ENCODE measurements around the gene GNAZ. TPM values are rescaled to one million over a fixed set of nuclear protein-coding genes. Genes with fewer than 3 reads are reported as not detected.

The GNAZ gene
- total RNA-seq, 1 experiment from 2014 or later, result 3.9 TPM

DNA sequence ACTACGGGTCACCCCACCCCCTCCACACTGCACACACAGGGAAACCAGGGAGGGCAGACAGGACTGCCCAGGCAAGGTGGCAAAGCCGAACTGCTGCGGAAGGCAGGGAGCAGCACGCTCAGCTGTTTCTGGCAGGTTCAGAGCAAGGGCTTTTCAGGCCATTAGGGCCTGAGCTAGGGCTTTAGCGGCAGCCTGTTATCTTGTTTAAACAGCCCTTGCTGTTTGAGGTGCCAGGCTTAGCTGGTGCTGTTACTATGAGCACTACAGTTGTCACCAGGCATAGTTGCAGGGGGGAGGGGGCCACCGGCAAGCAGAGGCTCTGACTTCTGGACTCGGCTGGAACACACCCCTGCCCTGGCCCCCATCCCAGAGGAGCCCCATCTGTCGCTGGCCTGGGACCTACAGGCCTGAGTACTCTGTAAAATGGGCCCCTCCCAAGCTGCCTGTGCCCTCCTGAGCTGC, 36.6 kb downstream of the GNAZ start:
- no peak for DNase-seq (ENCODE audit: low read depth, low spot score)
- in situ Hi-C loops (cut with HindIII; ENCODE audit: low pct_unique_long_range_greater_than_20kb, low sequenced_read_pairs), result no loop called here

DNA sequence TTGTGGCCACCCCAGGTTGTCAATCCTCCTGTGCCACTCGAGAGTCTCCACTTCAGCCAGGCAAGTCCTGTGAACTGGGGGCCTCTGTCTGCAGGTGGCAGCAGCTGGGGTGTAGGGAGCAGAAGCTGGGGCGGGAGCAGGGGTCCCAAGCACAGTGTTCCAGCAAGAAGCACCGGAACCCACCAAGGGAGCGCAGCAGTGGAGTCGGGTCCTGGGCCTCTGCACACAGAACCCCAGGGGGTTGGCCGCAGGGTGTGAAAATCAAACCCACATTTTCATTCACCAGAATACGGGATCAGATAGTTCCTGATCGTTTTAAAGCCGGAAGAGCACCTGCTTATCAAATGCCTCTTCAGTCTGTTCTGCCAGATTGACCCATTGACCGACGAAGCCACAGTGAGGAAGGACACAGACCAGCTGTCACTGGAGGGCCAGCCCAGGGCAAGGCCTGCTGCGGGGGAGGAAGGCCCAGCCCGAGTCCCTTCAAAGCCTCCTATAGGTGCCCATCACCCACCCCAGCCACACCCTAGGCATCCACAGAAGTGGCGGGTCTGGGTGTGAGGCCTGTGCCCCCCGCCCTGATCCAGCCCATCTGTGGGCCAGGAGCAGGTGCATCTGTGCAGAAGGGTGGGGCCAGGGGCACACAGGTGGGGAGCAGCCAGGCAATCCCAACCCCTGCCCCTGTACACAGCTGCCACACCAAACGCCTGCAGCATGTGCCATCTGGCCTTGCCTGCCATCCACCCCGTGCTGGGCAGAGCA, 37.3 kb downstream of the GNAZ start:
- DNase-seq (ENCODE audit: low read depth, low spot score), result no peak
- in situ Hi-C loops (cut with HindIII; ENCODE audit: low pct_unique_long_range_greater_than_20kb, low sequenced_read_pairs), result no loop called here

DNA sequence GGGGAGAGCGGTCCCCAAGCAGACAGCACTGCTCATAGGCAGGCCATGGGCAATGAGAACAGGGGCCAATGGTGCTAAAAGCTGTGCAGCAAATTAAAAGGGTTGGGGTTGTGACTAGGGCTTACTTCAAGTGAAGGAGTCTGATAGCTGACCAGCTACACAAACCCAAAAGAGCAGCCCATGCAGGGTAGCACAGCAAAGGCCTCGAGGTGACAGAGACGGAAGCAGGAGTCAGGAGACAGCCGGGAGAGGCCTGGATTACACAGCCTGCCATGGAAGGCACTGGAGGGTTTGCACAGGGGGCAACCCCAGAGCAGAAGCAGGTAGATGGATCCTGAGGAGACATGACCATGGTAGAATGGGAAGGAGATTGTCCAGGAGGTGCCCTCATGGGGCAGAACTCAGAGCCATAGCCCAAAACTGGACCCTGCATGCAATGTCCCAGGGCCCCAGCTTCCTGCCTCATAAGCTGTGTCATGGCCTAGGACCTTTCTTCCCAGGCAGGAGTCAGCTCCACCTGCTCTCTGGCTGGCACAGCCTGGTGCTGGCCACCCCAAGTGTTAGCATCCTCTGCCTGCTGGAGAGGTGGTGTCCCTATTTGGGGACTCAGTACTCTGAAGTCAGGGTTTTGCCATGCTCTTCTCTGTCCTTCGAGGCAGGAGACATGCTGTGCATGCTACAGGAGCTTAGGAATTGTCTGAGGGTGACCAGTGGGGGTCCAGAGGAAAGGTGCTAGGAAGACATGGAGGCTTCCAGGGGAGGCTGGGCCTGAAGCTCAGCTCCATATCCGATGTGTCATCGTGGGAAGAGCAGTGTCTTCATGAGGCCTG, 38.1 kb downstream of the GNAZ start:
- in situ Hi-C loops (cut with HindIII; ENCODE audit: low pct_unique_long_range_greater_than_20kb, low sequenced_read_pairs), result no loop called here
- DNase-seq (ENCODE audit: low read depth, low spot score), result no peak

DNA sequence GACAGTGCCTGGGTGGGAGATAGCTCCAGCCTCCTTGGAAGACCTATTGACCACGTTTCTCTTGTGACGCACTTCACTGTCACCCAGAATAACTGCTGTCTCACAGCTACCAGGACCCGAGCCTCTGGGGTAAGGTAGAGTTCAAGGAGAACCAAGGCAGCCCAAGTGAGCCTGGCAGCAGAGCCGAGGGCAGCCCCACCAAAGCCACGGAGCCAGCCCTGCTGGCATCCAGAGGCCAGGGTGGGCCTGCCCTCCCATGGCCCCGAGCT, 38.7 kb downstream of the GNAZ start:
- in situ Hi-C loops (cut with HindIII; ENCODE audit: low pct_unique_long_range_greater_than_20kb, low sequenced_read_pairs), result no loop called here
- DNase-seq (ENCODE audit: low read depth, low spot score), result no peak

DNA sequence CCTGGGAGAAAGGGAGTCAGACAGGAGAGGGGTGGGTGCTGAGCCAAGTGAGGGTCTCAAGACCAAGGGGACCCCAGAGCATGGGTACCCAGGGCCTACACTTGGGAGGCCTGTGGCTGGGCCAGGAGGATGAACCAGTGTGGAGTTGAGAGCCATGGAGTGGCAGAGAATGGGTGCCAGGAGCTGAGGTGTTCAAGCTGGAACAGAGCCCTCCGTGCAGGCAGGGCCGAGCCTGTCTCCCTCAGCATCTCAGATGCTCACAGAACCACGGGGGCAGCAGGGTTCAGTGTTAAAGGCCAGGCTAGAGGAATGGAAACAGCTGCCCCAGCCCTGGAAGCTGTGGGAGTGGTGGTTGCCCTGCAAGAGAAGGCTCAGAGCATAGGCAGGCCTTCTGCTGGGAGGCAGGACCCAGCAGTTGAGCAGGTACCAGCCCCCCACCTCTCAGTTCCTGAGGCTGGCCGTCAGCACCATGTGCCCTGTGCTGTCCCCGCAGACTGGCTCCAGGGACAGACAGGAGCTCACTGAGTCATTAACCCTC, 39.2 kb downstream of the GNAZ start:
- in situ Hi-C loops (cut with HindIII; ENCODE audit: low pct_unique_long_range_greater_than_20kb, low sequenced_read_pairs), result no loop called here
- no peak for DNase-seq (ENCODE audit: low read depth, low spot score)

DNA sequence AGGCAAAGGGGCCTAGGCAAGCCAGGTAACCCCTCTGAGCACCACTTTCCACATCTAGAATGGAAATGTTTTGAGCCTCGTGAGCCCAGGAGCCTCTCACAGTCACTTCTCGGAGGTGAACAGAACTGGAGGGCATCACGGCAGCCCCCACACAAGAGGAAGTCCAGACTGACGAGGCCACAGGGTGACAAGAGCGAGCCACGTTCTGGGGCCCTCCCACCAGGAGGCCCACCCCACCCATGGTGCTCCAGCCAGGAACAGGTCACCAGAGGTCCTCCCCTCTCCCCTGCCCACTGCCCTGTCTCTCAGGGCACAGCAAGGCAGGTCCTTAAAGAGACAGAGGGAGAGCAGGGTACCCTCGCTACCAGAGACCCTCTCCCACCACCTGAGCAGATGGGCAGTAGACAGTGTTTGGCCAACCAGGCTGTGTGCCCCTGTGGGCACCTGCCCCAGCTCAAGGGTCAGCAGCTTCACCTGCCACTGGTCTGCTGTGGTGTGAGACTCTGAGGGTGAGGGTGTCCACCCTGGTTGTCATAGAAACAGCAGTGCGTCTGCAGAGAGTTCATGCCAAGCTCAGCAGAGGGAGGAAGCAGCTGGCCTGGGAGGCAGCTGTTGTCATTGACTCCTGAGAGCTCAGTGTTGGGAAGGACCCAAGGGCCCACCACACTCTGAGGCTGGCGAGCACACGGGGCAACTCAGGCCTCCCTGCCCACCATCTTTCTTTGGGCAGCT, 40.0 kb downstream of the GNAZ start:
- in situ Hi-C loops (cut with HindIII; ENCODE audit: low pct_unique_long_range_greater_than_20kb, low sequenced_read_pairs), result no loop called here
- no peak for DNase-seq (ENCODE audit: low read depth, low spot score)

DNA sequence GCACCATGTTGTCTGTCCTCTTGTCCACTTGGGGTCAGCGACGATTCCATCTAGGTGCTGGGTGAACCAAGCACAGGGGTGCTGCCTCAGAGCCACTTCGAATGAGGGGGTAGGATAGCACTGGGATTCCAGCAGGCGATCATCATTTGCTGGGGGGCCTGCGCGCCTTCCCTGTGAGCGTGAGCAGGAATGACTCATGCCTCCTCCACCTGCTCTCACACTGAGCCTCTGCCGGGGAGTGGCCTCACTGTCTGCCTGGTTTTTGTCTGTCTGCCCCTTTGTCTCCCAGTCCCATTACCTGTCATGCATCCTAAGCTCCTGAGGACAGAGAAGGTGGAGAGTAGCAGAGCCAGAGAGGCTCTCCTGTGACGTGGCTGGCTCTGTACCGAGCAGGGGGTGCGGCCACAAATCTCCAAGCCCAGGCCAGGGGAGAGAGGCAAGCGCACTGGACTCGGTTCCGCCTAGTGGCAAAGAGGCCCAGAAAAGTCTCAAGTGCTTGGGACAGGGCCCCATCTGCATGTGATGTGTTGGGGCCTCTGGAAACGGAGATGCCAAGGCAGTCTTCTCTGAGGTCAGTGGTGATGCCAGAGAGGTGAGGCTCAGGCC, 40.7 kb downstream of the GNAZ start:
- DNase-seq (ENCODE audit: low read depth, low spot score), result no peak
- in situ Hi-C loops (cut with HindIII; ENCODE audit: low pct_unique_long_range_greater_than_20kb, low sequenced_read_pairs), result no loop called here

DNA sequence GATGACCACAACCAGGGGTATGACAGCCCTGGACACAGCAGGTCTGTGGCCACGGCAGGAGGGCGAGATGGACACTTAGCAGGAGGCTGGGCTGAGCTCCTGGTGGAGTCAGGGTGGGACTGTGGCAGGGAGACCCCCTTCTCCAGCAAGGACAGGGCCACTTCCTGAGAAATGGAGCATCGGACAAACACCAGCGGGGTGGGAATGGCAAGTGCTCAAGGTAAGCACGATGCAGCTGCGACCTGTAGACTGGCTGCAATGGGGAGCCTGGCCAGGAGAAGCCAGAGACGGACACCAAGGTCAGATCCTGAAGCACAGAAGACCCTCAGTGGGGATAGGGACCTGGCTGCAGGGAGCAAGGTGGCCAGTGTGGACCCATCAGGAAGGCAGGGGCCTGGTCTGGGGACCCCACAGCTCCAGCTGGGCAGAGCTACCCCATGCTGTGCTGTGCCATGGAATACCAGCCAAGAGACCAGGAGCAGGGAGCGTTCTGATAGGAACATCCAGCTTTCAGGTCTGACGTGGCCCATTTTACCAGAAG, 42.2 kb downstream of the GNAZ start:
- in situ Hi-C loops (cut with HindIII; ENCODE audit: low pct_unique_long_range_greater_than_20kb, low sequenced_read_pairs), result no loop called here
- DNase-seq (ENCODE audit: low read depth, low spot score), result no peak

DNA sequence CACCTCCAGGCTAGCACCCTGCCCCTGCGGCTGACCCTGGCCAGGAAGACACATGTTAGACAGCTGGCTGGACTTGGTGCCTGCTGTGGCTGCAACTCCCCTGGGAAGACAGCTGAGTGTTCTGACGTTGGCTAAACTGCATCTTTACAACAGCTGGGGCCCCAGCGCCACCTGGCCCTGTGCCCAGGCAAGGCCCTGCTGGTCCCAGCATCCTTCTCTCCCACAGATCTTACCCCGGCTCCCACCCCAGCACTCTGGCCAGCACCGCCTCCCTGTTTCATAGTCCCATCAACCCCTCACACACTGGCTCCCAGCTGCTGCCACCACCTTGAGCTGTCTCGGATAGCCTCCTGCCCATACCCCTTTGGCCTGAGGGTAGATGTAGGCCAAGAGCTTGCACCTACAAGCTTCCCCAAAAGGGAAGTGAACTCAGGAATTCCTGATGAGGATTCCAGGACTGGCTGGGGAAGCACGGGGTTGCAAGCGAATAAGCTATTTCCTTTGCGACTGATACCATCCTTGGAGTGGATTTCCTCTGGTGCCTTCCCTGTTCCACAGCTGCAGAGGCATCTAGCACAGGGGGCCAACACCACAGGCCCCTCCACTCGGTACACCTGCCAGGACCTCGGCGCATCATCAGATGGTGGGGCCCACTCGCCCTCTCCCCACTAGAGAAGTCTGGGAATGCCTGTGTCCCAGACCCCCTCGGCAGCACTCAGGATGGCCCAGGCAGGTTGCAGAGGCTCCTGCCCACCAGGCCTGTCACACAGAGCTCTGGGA, 42.9 kb downstream of the GNAZ start:
- DNase-seq (ENCODE audit: low read depth, low spot score), result no peak
- in situ Hi-C loops (cut with HindIII; ENCODE audit: low pct_unique_long_range_greater_than_20kb, low sequenced_read_pairs), result no loop called here

DNA sequence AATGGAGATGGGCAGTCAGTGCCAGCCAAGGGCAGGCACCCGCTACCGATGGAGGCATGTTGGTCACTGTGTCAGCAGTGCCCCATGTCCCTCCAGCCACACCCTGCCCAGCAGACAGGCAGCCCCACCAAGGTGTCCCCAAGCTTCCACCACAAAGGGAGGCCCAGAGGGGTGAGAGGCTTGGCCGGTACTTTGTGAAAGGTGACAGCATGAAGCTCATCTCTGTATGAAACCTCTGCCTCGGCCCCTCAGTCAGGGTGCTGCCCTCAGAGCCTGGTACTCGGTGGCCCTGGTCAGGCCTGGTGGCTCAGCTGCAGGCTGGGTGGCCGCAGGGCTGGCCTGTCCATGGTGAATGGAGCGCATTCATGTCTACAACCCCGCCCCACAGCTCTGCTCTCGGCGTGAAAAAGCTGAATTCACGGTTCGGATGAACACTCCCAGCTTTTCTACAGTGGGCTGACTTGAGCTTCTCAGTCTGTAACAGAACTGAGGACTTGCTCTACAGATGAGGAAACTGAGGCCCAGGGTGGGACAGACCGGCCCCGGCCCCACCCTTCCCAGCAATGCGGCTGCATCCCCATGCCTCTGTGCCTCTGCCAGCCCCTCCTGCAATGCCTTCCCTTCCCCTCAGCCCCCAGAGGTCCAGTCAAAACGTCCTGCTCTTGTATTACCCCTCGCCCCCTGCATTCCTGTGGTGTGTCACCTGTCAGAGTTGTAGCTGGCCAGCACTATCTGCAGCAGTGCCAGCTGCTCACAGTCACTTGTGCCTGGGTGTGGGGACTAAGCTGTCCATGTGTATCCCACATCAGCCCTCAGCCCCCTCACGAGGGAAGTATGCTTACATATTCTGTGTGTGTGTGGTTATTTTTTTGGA, 43.8 kb downstream of the GNAZ start:
- no peak for DNase-seq (ENCODE audit: low read depth, low spot score)
- in situ Hi-C loops (cut with HindIII; ENCODE audit: low pct_unique_long_range_greater_than_20kb, low sequenced_read_pairs), result no loop called here

DNA sequence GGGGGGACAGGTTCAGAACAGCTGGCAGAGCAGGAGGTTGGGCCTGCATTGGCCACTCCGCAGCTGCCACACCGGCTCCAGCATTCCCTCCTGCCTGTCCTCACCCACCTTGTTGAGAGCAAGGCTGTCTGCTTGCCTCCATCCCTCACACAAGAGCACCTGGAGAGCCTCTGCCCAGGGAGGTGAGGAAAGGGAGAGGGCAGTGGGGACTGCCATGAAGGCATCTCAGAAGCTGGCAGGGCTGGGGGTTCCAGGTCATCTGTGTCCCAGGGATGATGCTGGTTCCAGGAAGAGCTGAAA, 44.4 kb downstream of the GNAZ start:
- in situ Hi-C loops (cut with HindIII; ENCODE audit: low pct_unique_long_range_greater_than_20kb, low sequenced_read_pairs), result no loop called here
- no peak for DNase-seq (ENCODE audit: low read depth, low spot score)

DNA sequence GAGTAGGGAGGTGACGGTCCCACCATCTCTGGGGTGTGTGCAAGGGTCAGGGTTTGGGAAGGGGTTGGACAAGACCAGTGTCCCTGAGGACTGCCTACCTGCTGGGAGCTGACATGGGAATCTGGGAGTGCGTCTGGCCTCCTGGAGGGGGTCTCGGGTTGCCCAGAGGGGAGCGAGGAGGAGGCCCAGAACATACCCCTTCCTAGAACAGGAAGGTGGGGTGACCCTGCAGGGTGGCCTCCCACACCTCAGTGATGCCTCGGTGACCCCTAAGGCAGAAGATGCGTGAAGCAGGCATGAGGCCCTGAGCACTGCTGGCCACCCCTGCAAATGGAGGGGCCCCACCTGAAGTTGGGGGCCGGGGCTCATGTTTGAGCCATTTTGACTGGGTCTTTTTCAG, 45.0 kb downstream of the GNAZ start:
- DNase-seq (ENCODE audit: low read depth, low spot score), result no peak
- in situ Hi-C loops (cut with HindIII; ENCODE audit: low pct_unique_long_range_greater_than_20kb, low sequenced_read_pairs), result no loop called here

DNA sequence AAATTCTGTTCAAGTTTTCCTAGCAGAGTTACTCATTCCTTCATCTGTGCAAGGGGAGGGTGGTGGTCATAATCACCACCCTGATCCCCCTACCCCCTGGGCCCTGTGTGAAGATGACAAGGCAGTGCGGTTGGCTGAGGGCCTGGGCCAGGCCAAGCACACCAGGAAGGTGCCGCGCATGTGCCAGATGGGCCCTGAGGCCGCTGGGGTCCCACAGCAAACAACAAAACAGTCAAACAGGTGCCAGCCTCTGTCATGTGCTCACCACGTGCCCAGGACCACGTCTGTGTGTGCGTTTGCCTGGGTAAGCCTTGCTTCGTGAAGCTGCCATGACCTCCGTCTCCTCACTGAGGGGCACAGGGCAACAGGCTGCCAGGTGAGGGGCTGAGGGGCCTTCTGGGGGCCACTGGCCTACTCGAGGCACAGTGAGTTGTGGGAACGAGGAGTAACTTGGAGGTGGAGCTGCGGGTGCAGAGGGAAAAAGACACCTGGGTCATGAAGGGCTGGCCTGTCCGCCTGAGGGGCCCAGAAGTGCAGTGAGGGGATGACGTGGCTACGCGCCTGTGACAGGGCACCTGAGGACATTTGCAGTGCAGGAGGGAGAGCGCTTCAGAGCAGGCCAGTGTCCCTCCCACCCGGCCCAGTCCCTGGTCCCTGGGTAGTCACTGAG, 45.6 kb downstream of the GNAZ start:
- no peak for DNase-seq (ENCODE audit: low read depth, low spot score)
- in situ Hi-C loops (cut with HindIII; ENCODE audit: low pct_unique_long_range_greater_than_20kb, low sequenced_read_pairs), result no loop called here

DNA sequence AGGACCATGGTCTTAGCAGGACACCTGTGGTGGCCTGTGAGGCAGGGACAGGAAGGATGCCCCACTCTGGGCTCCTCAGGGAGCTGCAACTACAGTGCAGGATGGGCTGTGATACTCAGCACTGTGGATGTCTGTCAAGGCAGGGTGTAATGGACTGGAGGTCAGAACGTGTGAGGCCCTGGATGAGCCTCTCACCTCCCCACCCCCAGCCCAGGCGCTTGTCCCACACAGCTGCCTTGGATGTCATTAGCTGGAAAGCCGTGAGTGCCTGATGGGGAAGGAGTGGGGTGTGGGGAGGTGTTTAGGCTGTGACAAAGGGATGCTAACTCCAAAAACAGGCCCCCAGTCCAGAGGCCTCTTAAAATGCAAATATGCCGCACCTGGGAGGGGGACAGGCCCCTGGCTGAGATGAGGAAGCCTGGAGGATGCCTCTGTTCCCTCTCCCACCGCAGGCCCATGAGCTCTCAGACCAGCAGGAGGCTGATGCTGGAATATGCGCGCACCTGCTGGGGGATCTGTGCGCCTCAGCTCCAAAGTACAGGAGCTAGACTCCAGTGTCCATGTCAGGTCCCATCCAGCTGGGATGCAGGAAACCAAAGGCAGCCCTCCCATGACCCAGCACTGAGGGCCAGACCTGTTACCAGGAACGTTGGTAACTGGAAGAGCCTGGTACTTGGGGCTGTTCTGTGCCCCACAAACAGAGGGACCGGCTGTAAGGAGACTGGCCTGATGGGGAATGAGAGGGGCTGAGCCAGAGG, 46.4 kb downstream of the GNAZ start:
- DNase-seq (ENCODE audit: low read depth, low spot score), result no peak
- in situ Hi-C loops (cut with HindIII; ENCODE audit: low pct_unique_long_range_greater_than_20kb, low sequenced_read_pairs), result no loop called here

DNA sequence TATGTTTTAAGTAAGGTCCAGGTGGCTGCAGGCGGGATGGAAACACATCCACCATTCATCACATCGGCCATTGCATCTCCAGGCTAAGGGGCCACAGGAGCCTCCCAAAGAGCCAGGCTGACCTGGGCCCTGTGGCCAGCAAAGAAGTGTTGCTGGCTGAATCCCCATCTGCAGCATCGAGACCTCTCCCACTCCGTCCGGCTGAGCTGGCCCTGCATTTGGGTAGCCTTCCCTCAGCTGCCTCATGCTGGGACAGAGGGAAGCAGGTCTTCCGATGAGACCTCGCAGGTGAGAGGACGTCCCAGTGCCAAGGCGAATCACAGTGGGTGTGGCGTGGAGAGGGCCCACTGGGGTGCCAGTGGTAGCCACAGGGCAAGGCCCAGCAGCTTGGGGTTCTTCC, 47.0 kb downstream of the GNAZ start:
- in situ Hi-C loops (cut with HindIII; ENCODE audit: low pct_unique_long_range_greater_than_20kb, low sequenced_read_pairs), result no loop called here
- no peak for DNase-seq (ENCODE audit: low read depth, low spot score)

All from SK-MEL-5 (cell line).